Right lobe of liver (tissue), 4 donors: ENCODE results near the gene CSF1R.

ENCODE experiments used
- POLR2A ChIP-seq: fragments of 450-650 bp; IDR thresholded peaks from one replicate; pipeline ENCODE4 v1.6.1; 2017; ENCODE audit warnings: antibody characterized with exemption, mild to moderate bottlenecking
- TF ChIP-seq, protein P1 (sequence below), 4 donors: fragments of 200-600 bp in 3 of 4; fragments of 450-650 bp in 1 of 4; IDR thresholded peaks; one replicate each; pipeline versions ENCODE4 v1.5.1 to v1.8.0; 2016 to 2022; ENCODE audit warnings: antibody characterized with exemption in 4 of 4, mild to moderate bottlenecking in 2 of 4
- donor health status: DM: no; HTN: no; CAD: no.
- donor health status: DM: no; HTN: no; CAD: no.
- donor health status: DM: no; HTN: yes; CAD: no.

DNA sequence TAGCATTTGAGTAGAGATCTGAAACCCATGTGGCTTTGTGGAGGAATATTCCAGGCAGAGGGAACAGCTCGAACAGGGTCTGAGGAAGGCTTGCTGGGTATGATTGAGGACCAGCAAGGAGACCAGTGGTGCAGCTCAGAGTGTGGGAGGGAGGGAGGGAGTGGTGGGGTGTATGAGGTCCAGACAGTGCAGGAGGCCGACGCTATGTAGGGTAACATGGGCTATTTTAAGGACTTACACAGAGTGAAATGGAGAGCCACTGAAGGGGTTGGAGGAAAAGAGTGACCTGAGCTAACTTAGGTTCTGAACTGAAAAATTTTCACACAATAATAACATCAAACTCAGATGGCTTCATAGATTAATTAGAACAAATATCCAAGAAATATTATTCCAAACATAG is 43.9 kb downstream of the CSF1R start:
- TF ChIP-seq, protein P1, sequence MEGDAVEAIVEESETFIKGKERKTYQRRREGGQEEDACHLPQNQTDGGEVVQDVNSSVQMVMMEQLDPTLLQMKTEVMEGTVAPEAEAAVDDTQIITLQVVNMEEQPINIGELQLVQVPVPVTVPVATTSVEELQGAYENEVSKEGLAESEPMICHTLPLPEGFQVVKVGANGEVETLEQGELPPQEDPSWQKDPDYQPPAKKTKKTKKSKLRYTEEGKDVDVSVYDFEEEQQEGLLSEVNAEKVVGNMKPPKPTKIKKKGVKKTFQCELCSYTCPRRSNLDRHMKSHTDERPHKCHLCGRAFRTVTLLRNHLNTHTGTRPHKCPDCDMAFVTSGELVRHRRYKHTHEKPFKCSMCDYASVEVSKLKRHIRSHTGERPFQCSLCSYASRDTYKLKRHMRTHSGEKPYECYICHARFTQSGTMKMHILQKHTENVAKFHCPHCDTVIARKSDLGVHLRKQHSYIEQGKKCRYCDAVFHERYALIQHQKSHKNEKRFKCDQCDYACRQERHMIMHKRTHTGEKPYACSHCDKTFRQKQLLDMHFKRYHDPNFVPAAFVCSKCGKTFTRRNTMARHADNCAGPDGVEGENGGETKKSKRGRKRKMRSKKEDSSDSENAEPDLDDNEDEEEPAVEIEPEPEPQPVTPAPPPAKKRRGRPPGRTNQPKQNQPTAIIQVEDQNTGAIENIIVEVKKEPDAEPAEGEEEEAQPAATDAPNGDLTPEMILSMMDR (IDR thresholded peaks at IDR 0.05) = no peak
- TF ChIP-seq POLR2A = no peak
